CD14-positive monocyte (primary cell): ENCODE data around the gene PHAF1. TPM values are rescaled to one million over a fixed set of nuclear protein-coding genes. Genes with fewer than 3 reads are reported as not detected.

Experiments
- DNase-seq, 3 donors: peaks; one replicate each; pipeline ENCODE4 v3.0.0-alpha.2; 2011 to 2022
- H2AFZ ChIP-seq: 2 replicates; pipeline ENCODE4 v1.6.0; 2012; ENCODE audit warnings: mild to moderate bottlenecking, low read depth, low read length, inconsistent platforms; ENCODE audit not compliant: insufficient read depth, poor library complexity, severe bottlenecking
- H3K27ac ChIP-seq, 2 donors: 1 replicate in 1 of 2; 2 replicates in 1 of 2; pipeline ENCODE4 v1.5.1; 2012 to 2013; ENCODE audit warnings: low read length in 2 of 2, control low read depth in 1 of 2, inconsistent platforms in 1 of 2, low read depth in 1 of 2, mild to moderate bottlenecking in 1 of 2
- H3K27me3 ChIP-seq, 2 donors: one replicate each; pipeline versions ENCODE4 v1.6.0 to v1.6.1; 2011 to 2013; ENCODE audit warnings: low read length in 2 of 2; ENCODE audit not compliant: control insufficient read depth in 2 of 2, insufficient read depth in 2 of 2
- H3K36me3 ChIP-seq, 2 donors: replicated peaks in 1 of 2; 1 replicate in 1 of 2; 2 replicates in 1 of 2; pipeline versions ENCODE4 v1.5.1 to v1.6.1; 2012 to 2013; ENCODE audit warnings: low read length in 2 of 2, control low read depth in 1 of 2, inconsistent platforms in 1 of 2, mild to moderate bottlenecking in 1 of 2; ENCODE audit not compliant: insufficient read depth in 2 of 2, control insufficient read depth in 1 of 2
- H3K4me1 ChIP-seq, 2 donors: 1 replicate in 1 of 2; 2 replicates in 1 of 2; pipeline versions ENCODE4 v1.5.1 to v1.6.1; 2012 to 2013; ENCODE audit warnings: low read length in 2 of 2, control low read depth in 1 of 2, inconsistent platforms in 1 of 2, mild to moderate bottlenecking in 1 of 2, moderate library complexity in 1 of 2; ENCODE audit not compliant: insufficient read depth in 2 of 2, control insufficient read depth in 1 of 2
- H3K4me2 ChIP-seq: replicated peaks from 2 replicates; pipeline ENCODE3; 2012; ENCODE audit warnings: low read length, moderate library complexity, mild to moderate bottlenecking; ENCODE audit not compliant: poor library complexity, severe bottlenecking; ENCODE audit errors: extremely low read depth
- H3K4me3 ChIP-seq, 3 experiments: fragments of 200-600 bp in 1 of 3; sonication (generic) in 1 of 3; replicated peaks in 1 of 3; 1 replicate in 2 of 3; 2 replicates in 1 of 3; pipeline ENCODE4 v1.5.1; 2011 to 2013; ENCODE audit warnings: low read length in 3 of 3, mild to moderate bottlenecking in 3 of 3, control low read depth in 2 of 3, low read depth in 2 of 3, inconsistent platforms in 1 of 3, moderate library complexity in 1 of 3
- H3K79me2 ChIP-seq: 2 replicates; pipeline ENCODE4 v1.6.0; 2012; ENCODE audit warnings: mild to moderate bottlenecking, control low read depth, inconsistent platforms, low read length, moderate library complexity; ENCODE audit not compliant: insufficient read depth
- H3K9ac ChIP-seq: 2 replicates; pipeline ENCODE4 v1.6.0; 2017; ENCODE audit warnings: low read length, mild to moderate bottlenecking; ENCODE audit not compliant: insufficient read depth, poor library complexity, severe bottlenecking
- H3K9me3 ChIP-seq, 2 donors: replicated peaks in 1 of 2; 1 replicate in 1 of 2; 2 replicates in 1 of 2; pipeline versions ENCODE4 v1.5.1 to v1.6.1; 2012 to 2013; ENCODE audit warnings: low read length in 2 of 2, control low read depth in 1 of 2; ENCODE audit not compliant: control insufficient read depth in 1 of 2, insufficient read depth in 1 of 2
- H4K20me1 ChIP-seq: 2 replicates; pipeline ENCODE4 v1.6.0; 2012; ENCODE audit warnings: mild to moderate bottlenecking, low read length, control low read depth, moderate library complexity; ENCODE audit not compliant: insufficient read depth
- H3K27ac Mint-ChIP-seq, 7 donors: one replicate each; pipeline ENCODE4 v1.8.0; 2020; ENCODE audit warnings: mild to moderate bottlenecking in 7 of 7, mixed read lengths in 7 of 7, moderate library complexity in 6 of 7, inconsistent platforms in 2 of 7
- H3K27me3 Mint-ChIP-seq, 3 donors: one replicate each; pipeline ENCODE4 v1.8.0; 2021 to 2022; ENCODE audit warnings: low read depth in 3 of 3, mild to moderate bottlenecking in 3 of 3, mixed read lengths in 3 of 3, moderate library complexity in 3 of 3, inconsistent platforms in 1 of 3
- H3K36me3 Mint-ChIP-seq, 2 donors: one replicate each; pipeline ENCODE4 v1.8.0; 2020; ENCODE audit warnings: mixed read lengths in 2 of 2, inconsistent platforms in 1 of 2, mild to moderate bottlenecking in 1 of 2
- H3K4me1 Mint-ChIP-seq: one replicate; pipeline ENCODE4 v1.8.0; 2020; ENCODE audit warnings: mild to moderate bottlenecking, mixed read lengths
- H3K4me3 Mint-ChIP-seq, 2 donors: one replicate each; pipeline ENCODE4 v1.8.0; 2020; ENCODE audit warnings: mild to moderate bottlenecking in 2 of 2, mixed read lengths in 2 of 2, moderate library complexity in 1 of 2
- H3K9me3 Mint-ChIP-seq, 7 donors: one replicate each; pipeline ENCODE4 v1.8.0; 2020 to 2022; ENCODE audit warnings: mixed read lengths in 7 of 7, mild to moderate bottlenecking in 6 of 7, moderate library complexity in 6 of 7, inconsistent platforms in 2 of 7
- WGBS: methylation state at CpG from one replicate; pipeline ENCODE4 v1.1.5; 2013; ENCODE audit warnings: missing lambda C conversion rate; ENCODE audit not compliant: insufficient coverage; 5-methylcytosine and 5-hydroxymethylcytosine counted together
- intact Hi-C, 2 donors: fragments of 100-400 bp; cut with micrococcal nuclease; formaldehyde crosslinking; loops; one replicate each; pipeline versions ENCODE4 v1.15.0 to v1.15.1; 2023
- polyA plus RNA-seq, 3 donors: library from polyadenylated mRNA; depleted of rRNA in 1 of 3; unstranded in 2 of 3; stranded (reverse) in 1 of 3; fragments of 300-500 nt in 2 of 3; fragments of >200 nt in 1 of 3; fragmentation: Illumina TruSeq in 2 of 3; gene quantifications; 1 replicate in 2 of 3; 2 replicates in 1 of 3; pipeline ENCODE4 v1.2.3, GENCODE V29; 2012 to 2021
- TF ChIP-seq, protein P1 (sequence below): fragments of 200-600 bp; IDR thresholded peaks from one replicate; pipeline ENCODE4 v1.8.0; 2022; ENCODE audit warnings: antibody characterized with exemption, mild to moderate bottlenecking

Gene PHAF1
- polyA plus RNA-seq, 3 donors = 18.8 to 68.2 (median 26.5) TPM

DNA sequence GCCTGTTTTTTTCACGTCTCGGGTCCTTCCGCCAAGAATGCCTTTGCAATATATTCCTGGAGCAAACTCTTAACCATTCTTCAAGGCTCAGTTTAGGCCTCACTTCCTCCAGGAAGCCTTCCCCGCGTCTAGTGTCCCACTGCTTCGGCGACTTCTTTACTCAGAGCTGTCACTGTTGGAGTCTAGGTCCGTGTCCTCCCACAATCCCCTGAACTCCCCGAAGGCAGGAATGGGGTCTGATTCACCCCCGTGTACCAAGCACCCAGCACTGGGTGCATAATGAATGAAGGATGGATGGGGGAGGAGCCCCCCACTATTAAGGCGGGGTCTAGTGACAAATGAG is 73.5 kb downstream of the PHAF1 start:
- Mint-ChIP-seq H3K27me3 (peaks cover 9 to 45% (median 24%) of the 10 kb centered on the region in 3 donors), H3K4me1 (peaks cover 22% of the 10 kb centered on the region), H3K9me3 (peaks cover 0 to 4% (median 2%) of the 10 kb centered on the region in 7 donors), H3K27ac (no peak overlapping the region), H3K36me3 (peaks cover 9 to 11% of the 10 kb centered on the region in 2 donors), H3K4me3 (no peak overlapping the region)
- peaks cover 0 to 14% of the 10 kb centered on the region in 2 donors for H3K27me3 ChIP-seq
- H3K4me2 ChIP-seq = peak overlapping the region; percentile 92
- TF ChIP-seq, protein P1, sequence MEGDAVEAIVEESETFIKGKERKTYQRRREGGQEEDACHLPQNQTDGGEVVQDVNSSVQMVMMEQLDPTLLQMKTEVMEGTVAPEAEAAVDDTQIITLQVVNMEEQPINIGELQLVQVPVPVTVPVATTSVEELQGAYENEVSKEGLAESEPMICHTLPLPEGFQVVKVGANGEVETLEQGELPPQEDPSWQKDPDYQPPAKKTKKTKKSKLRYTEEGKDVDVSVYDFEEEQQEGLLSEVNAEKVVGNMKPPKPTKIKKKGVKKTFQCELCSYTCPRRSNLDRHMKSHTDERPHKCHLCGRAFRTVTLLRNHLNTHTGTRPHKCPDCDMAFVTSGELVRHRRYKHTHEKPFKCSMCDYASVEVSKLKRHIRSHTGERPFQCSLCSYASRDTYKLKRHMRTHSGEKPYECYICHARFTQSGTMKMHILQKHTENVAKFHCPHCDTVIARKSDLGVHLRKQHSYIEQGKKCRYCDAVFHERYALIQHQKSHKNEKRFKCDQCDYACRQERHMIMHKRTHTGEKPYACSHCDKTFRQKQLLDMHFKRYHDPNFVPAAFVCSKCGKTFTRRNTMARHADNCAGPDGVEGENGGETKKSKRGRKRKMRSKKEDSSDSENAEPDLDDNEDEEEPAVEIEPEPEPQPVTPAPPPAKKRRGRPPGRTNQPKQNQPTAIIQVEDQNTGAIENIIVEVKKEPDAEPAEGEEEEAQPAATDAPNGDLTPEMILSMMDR = no peak
- no peaks in the 10 kb centered on the region for H3K9me3 ChIP-seq
- peak overlapping the region; percentile 66 to 95 (median 85) for H3K4me3 ChIP-seq
- WGBS = 3% methylated on average over 4 of the region's 11 CpGs
- peaks cover 8% of the 10 kb centered on the region for H3K79me2 ChIP-seq
- H3K4me1 ChIP-seq = peaks cover 45 to 51% of the 10 kb centered on the region in 2 donors
- H2AFZ ChIP-seq = peak overlapping the region; percentile 66
- DNase-seq = no peak
- no peaks in the 10 kb centered on the region for H3K36me3 ChIP-seq
- intact Hi-C loops = no loop called here
- H3K9ac ChIP-seq = peak overlapping the region; percentile 87
- peaks cover 3% of the 10 kb centered on the region for H4K20me1 ChIP-seq
- H3K27ac ChIP-seq = peak overlapping the region; percentile 16 to 95

GRCh38 chr16:67183627-67184452 is 74.1 kb downstream of the PHAF1 start, which contains the start of gene MATCAP1:
Gene MATCAP1, minus strand, starts transcription at chr16:67183963. Its CDS starts 3,353 bp downstream, at chr16:67180610.
- Histone ChIP-seq H4K20me1 (peaks cover 3% of the 10 kb centered on the region), H3K9me3 (no peaks in the 10 kb centered on the region), H3K4me3 (peak within 1 kb of the TSS; percentile 66 to 95 (median 85)), H3K27ac (peak within 1 kb of the TSS; percentile 63 to 95), H3K27me3 (peaks cover 0 to 11% of the 10 kb centered on the region in 2 donors), H3K9ac (peak within 1 kb of the TSS; percentile 87), H2AFZ (peak within 1 kb of the TSS; percentile 66), H3K36me3 (no peaks in the 10 kb centered on the region), H3K4me2 (peak within 1 kb of the TSS; percentile 92), H3K79me2 (peaks cover 8% of the 10 kb centered on the region), H3K4me1 (peaks cover 39 to 46% of the 10 kb centered on the region in 2 donors)
- Mint-ChIP-seq H3K27me3 (peaks cover 9 to 40% (median 22%) of the 10 kb centered on the region in 3 donors), H3K4me1 (peaks cover 17% of the 10 kb centered on the region), H3K4me3 (peak within 1 kb of the TSS in 1 of 2 donors; percentile 88), H3K27ac (no peak within 1 kb of the TSS), H3K36me3 (peaks cover 7 to 8% of the 10 kb centered on the region in 2 donors), H3K9me3 (peaks cover 0 to 4% (median 2%) of the 10 kb centered on the region in 7 donors)
- intact Hi-C loops = no loop called here
- under 1% methylated on average over 76 of the region's 77 CpGs for WGBS
- peak; percentile 95 for DNase-seq
- TF ChIP-seq, protein P1 = no peak
